ENCODE results near the gene CRYBA2. TPM values are rescaled to one million over a fixed set of nuclear protein-coding genes. Genes with fewer than 3 reads are reported as not detected.

Gene CRYBA2
- total and polyA plus RNA-seq, 2 experiments from 2014 or later: 0.90 TPM; not detected in 1

GRCh38 chr2:218961651-218962570 lies 31.3 kb downstream of the CRYBA2 start:
- no peaks in the 10 kb centered on the region for H3K79me2 ChIP-seq
- no peak overlapping the region for H3K27ac ChIP-seq
- WGBS (ENCODE audit: low lambda C conversion rate, missing lambda C conversion rate): 30% methylated on average over 25 of the region's 34 CpGs
- H2AFZ ChIP-seq: no peak overlapping the region
- H3K9me2 ChIP-seq (replicated peaks; ENCODE audit: insufficient read depth): no peaks in the 10 kb centered on the region
- no peak for DNase-seq (ENCODE audit: low spot score)
- peaks cover 7% of the 10 kb centered on the region for H3K4me1 ChIP-seq (ENCODE audit: insufficient read depth)
- no peaks in the 10 kb centered on the region for H3K36me3 ChIP-seq (replicated peaks; ENCODE audit: insufficient read depth, low read depth)
- no peaks in the 10 kb centered on the region for H4K20me1 ChIP-seq (ENCODE audit: insufficient read depth, poor library complexity, severe bottlenecking)
- no peak overlapping the region for H3K4me2 ChIP-seq
- H3K27me3 ChIP-seq: peaks cover 76% of the 10 kb centered on the region
- H3K9me3 ChIP-seq (ENCODE audit: low read depth): no peaks in the 10 kb centered on the region
- H3K4me3 ChIP-seq: no peak overlapping the region
- TF ChIP-seq EZH2 (IDR thresholded peaks at IDR 0.05; ENCODE audit: borderline replicate concordance) (no peak), EZH2phosphoT487 (IDR thresholded peaks at IDR 0.05; ENCODE audit: low read depth, severe bottlenecking, unreplicated experiment) (no peak), CTCF (IDR thresholded peaks at IDR 0.05; ENCODE audit: poor library complexity) (no peak)

GRCh38 chr2:218961229-218961628 lies 32.0 kb downstream of the CRYBA2 start:
- Histone ChIP-seq H3K27ac (no peak overlapping the region), H3K4me3 (no peak overlapping the region), H2AFZ (no peak overlapping the region), H3K79me2 (no peaks in the 10 kb centered on the region), H3K27me3 (peaks cover 79% of the 10 kb centered on the region), H3K9me3 (ENCODE audit: low read depth) (no peaks in the 10 kb centered on the region), H3K36me3 (replicated peaks; ENCODE audit: insufficient read depth, low read depth) (no peaks in the 10 kb centered on the region), H3K4me1 (ENCODE audit: insufficient read depth) (peaks cover 7% of the 10 kb centered on the region), H3K4me2 (peak overlapping the region; percentile 63), H4K20me1 (ENCODE audit: insufficient read depth, poor library complexity, severe bottlenecking) (no peaks in the 10 kb centered on the region), H3K9me2 (replicated peaks; ENCODE audit: insufficient read depth) (no peaks in the 10 kb centered on the region)
- 40% methylated on average over 3 of the region's 4 CpGs for WGBS (ENCODE audit: low lambda C conversion rate, missing lambda C conversion rate)
- no peak for DNase-seq (ENCODE audit: low spot score)
- TF ChIP-seq EZH2 (IDR thresholded peaks at IDR 0.05; ENCODE audit: borderline replicate concordance) (no peak), EZH2phosphoT487 (IDR thresholded peaks at IDR 0.05; ENCODE audit: low read depth, severe bottlenecking, unreplicated experiment) (peak; percentile 27)

- Histone ChIP-seq H3K9me2 (replicated peaks; ENCODE audit: insufficient read depth) (no peaks in the 10 kb centered on the region), H3K79me2 (no peaks in the 10 kb centered on the region), H4K20me1 (ENCODE audit: insufficient read depth, poor library complexity, severe bottlenecking) (no peaks in the 10 kb centered on the region), H3K27ac (no peak overlapping the region), H3K36me3 (replicated peaks; ENCODE audit: insufficient read depth, low read depth) (no peaks in the 10 kb centered on the region), H3K4me1 (ENCODE audit: insufficient read depth) (peaks cover 7% of the 10 kb centered on the region), H2AFZ (no peak overlapping the region), H3K4me3 (no peak overlapping the region), H3K4me2 (peak overlapping the region; percentile 63), H3K27me3 (peaks cover 82% of the 10 kb centered on the region), H3K9me3 (ENCODE audit: low read depth) (no peaks in the 10 kb centered on the region)
- 7% methylated on average over 76 of the region's 87 CpGs for WGBS (ENCODE audit: low lambda C conversion rate, missing lambda C conversion rate)
- TF ChIP-seq EZH2 (IDR thresholded peaks at IDR 0.05; ENCODE audit: borderline replicate concordance): peak; percentile 90
- TF ChIP-seq CTCF (IDR thresholded peaks at IDR 0.05; ENCODE audit: poor library complexity): no peak
- peak; percentile 68 for TF ChIP-seq EZH2phosphoT487 (IDR thresholded peaks at IDR 0.05; ENCODE audit: low read depth, severe bottlenecking, unreplicated experiment)
- DNase-seq (ENCODE audit: low spot score): no peak
Observed at GRCh38 chr2:218960309-218961165, 32.7 kb downstream of the CRYBA2 start.

All from hepatocyte (in vitro differentiated cells).